Fibroblast of lung (primary cell): ENCODE data around the gene GNAI2. TPM values are rescaled to one million over a fixed set of nuclear protein-coding genes. Genes with fewer than 3 reads are reported as not detected.
"Not testable (repeated sequence)": the region's sequence is repeated elsewhere in the genome, so short reads cannot be mapped to it uniquely, and the experiment has no call there.

Source experiments
- DNase-seq, 2 donors: peaks; one replicate each; pipeline versions ENCODE4 v3.0.0 to v3.0.0-alpha.2; 2010; ENCODE audit warnings: low read depth in 2 of 2
- H2AFZ ChIP-seq: 2 replicates; pipeline ENCODE4 v1.5.1; 2012; ENCODE audit warnings: low read length, control low read depth, inconsistent platforms
- H3K27ac ChIP-seq: 2 replicates; pipeline ENCODE4 v1.5.1; 2011; ENCODE audit warnings: low read length, control low read depth; ENCODE audit not compliant: insufficient read depth
- H3K27me3 ChIP-seq: 2 replicates; pipeline ENCODE4 v1.5.1; 2011; ENCODE audit warnings: mild to moderate bottlenecking, low read length; ENCODE audit not compliant: control insufficient read depth, insufficient read depth
- H3K36me3 ChIP-seq: 2 replicates; pipeline ENCODE4 v1.5.1; 2011; ENCODE audit warnings: low read length; ENCODE audit not compliant: control insufficient read depth, insufficient read depth
- H3K4me1 ChIP-seq: 2 replicates; pipeline ENCODE4 v1.5.1; 2011; ENCODE audit warnings: low read length; ENCODE audit not compliant: control insufficient read depth, insufficient read depth; ENCODE audit errors: extremely low read depth
- H3K4me2 ChIP-seq: 2 replicates; pipeline ENCODE4 v1.5.1; 2011; ENCODE audit warnings: low read length, control low read depth; ENCODE audit not compliant: insufficient read depth; ENCODE audit errors: extremely low read depth
- H3K4me3 ChIP-seq, 4 experiments: fragments of 200-600 bp in 1 of 4; sonication (generic) in 1 of 4; replicated peaks in 1 of 4; 2 replicates each; pipeline ENCODE4 v1.5.1; 2011 to 2016; ENCODE audit warnings: low read length in 4 of 4, low read depth in 3 of 4, mild to moderate bottlenecking in 3 of 4, control low read depth in 2 of 4, inconsistent platforms in 1 of 4, mixed read lengths in 1 of 4; ENCODE audit not compliant: insufficient read depth in 1 of 4; ENCODE audit errors: control extremely low read depth in 1 of 4
- H3K79me2 ChIP-seq: 2 replicates; pipeline ENCODE4 v1.5.1; 2012; ENCODE audit warnings: mild to moderate bottlenecking, low read length, inconsistent platforms; ENCODE audit not compliant: control insufficient read depth, insufficient read depth
- H3K9ac ChIP-seq: 2 replicates; pipeline ENCODE4 v1.5.1; 2011; ENCODE audit warnings: mild to moderate bottlenecking, low read length, control low read depth; ENCODE audit not compliant: insufficient read depth
- H3K9me3 ChIP-seq: 2 replicates; pipeline ENCODE4 v1.5.1; 2012; ENCODE audit warnings: low read depth, low read length; ENCODE audit not compliant: control insufficient read depth, insufficient read depth
- H4K20me1 ChIP-seq: 2 replicates; pipeline ENCODE4 v1.5.1; 2011; ENCODE audit warnings: low read length; ENCODE audit not compliant: control insufficient read depth, insufficient read depth; ENCODE audit errors: extremely low read depth
- EZH2 ChIP-seq: IDR thresholded peaks from 2 replicates; pipeline ENCODE4 v1.5.1; 2012; ENCODE audit warnings: low read length, control low read depth, mild to moderate bottlenecking; ENCODE audit errors: missing control alignments
- polyA plus RNA-seq, 2 donors: library from polyadenylated mRNA; depleted of rRNA in 1 of 2; stranded (reverse) in 1 of 2; unstranded in 1 of 2; fragments of >200 nt; gene quantifications; 2 replicates each; pipeline ENCODE4 v1.2.1, GENCODE V29; 2011 to 2012; ENCODE audit warnings: missing spikeins in 1 of 2
- total RNA-seq: library from RNA; depleted of rRNA; stranded (reverse); fragments of >200 nt; gene quantifications from 2 replicates; pipeline ENCODE4 v1.2.1, GENCODE V29; 2014
- TF ChIP-seq, protein P1 (sequence below), 2 donors: IDR thresholded peaks in 1 of 2; conservative IDR thresholded peaks in 1 of 2; 1 replicate in 1 of 2; 2 replicates in 1 of 2; pipeline ENCODE4 v1.5.1; 2011 to 2012; ENCODE audit warnings: low read length in 2 of 2, control low read depth in 1 of 2, inconsistent platforms in 1 of 2, low read depth in 1 of 2, mild to moderate bottlenecking in 1 of 2

Gene GNAI2
- total and polyA plus RNA-seq, 2 donors (not counting 1 experiment from before 2014, with no cell fraction given), result 238 to 704 TPM

- H4K20me1 ChIP-seq, result no peaks in the 10 kb centered on the region
Measured at GRCh38 chr3:50210176-50210509, 25.9 kb upstream of the GNAI2 start.

GRCh38 chr3:50210510-50211367 lies 25.3 kb upstream of the GNAI2 start:
- H3K9ac ChIP-seq, result no peak overlapping the region

More at GRCh38 chr3:50210176-50210509, 25.9 kb upstream of the GNAI2 start:
- Histone ChIP-seq H3K79me2 (no peaks in the 10 kb centered on the region), H3K27me3 (peaks cover 11% of the 10 kb centered on the region), H3K4me3 (no peak overlapping the region), H3K9me3 (no peaks in the 10 kb centered on the region), H3K27ac (no peak overlapping the region), H3K9ac (no peak overlapping the region), H3K36me3 (no peaks in the 10 kb centered on the region), H3K4me1 (no peaks in the 10 kb centered on the region), H2AFZ (no peak overlapping the region), H3K4me2 (no peak overlapping the region)
- TF ChIP-seq, protein P1, sequence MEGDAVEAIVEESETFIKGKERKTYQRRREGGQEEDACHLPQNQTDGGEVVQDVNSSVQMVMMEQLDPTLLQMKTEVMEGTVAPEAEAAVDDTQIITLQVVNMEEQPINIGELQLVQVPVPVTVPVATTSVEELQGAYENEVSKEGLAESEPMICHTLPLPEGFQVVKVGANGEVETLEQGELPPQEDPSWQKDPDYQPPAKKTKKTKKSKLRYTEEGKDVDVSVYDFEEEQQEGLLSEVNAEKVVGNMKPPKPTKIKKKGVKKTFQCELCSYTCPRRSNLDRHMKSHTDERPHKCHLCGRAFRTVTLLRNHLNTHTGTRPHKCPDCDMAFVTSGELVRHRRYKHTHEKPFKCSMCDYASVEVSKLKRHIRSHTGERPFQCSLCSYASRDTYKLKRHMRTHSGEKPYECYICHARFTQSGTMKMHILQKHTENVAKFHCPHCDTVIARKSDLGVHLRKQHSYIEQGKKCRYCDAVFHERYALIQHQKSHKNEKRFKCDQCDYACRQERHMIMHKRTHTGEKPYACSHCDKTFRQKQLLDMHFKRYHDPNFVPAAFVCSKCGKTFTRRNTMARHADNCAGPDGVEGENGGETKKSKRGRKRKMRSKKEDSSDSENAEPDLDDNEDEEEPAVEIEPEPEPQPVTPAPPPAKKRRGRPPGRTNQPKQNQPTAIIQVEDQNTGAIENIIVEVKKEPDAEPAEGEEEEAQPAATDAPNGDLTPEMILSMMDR (conservative IDR thresholded peaks at IDR 0.05 in 1 of 2, IDR thresholded peaks at IDR 0.05 in 1 of 2; ENCODE audit: low read depth in 1 of 2, low read length in 2 of 2), result no peak
- TF ChIP-seq EZH2, result no peak
- no peak for DNase-seq

GRCh38 chr3:50211368-50211717 lies 24.7 kb upstream of the GNAI2 start:
- not testable (repeated sequence) for H3K9ac ChIP-seq, H3K36me3 ChIP-seq, H3K9me3 ChIP-seq, H3K79me2 ChIP-seq, DNase-seq, H3K4me3 ChIP-seq, H3K27me3 ChIP-seq, H3K27ac ChIP-seq, H4K20me1 ChIP-seq, H2AFZ ChIP-seq, H3K4me1 ChIP-seq, H3K4me2 ChIP-seq

More at GRCh38 chr3:50210510-50211367, 25.3 kb upstream of the GNAI2 start:
- Histone ChIP-seq H3K79me2 (no peaks in the 10 kb centered on the region), H3K27ac (no peak overlapping the region), H3K27me3 (peaks cover 5% of the 10 kb centered on the region), H3K36me3 (no peaks in the 10 kb centered on the region), H2AFZ (no peak overlapping the region), H3K9me3 (no peaks in the 10 kb centered on the region), H4K20me1 (no peaks in the 10 kb centered on the region), H3K4me1 (no peaks in the 10 kb centered on the region), H3K4me2 (no peak overlapping the region), H3K4me3 (no peak overlapping the region)
- no peak for TF ChIP-seq EZH2
- TF ChIP-seq, protein P1 (conservative IDR thresholded peaks at IDR 0.05 in 1 of 2, IDR thresholded peaks at IDR 0.05 in 1 of 2; ENCODE audit: low read depth in 1 of 2, low read length in 2 of 2), result no peak
- no peak for DNase-seq
